ENCODE data around the gene SLC5A6. TPM values are rescaled to one million over a fixed set of nuclear protein-coding genes. Genes with fewer than 3 reads are reported as not detected.

SLC5A6 gene
- total and polyA plus RNA-seq, 7 experiments from 2014 or later, result 13.2 to 203 (median 32.7) TPM

- Histone ChIP-seq H3K4me3 (ENCODE audit: low read length) (no peak overlapping the region), H3K27ac (ENCODE audit: low read depth, low read length) (no peak overlapping the region)
Observed at GRCh38 chr2:27218614-27219013, 6.5 kb upstream of the SLC5A6 start.

GRCh38 chr2:27217173-27218121 is 5.4 kb upstream of the SLC5A6 start, which contains the start of gene CAD:
Gene CAD, plus strand, starts transcription at chr2:27217369. Its CDS starts 183 bp downstream, at chr2:27217552.
- ChIA-PET CTCF (interaction anchor here (0.7 kb wide), 2 partner anchors 26 to 882 kb away, joined by 3 to 5 read pairs; no protein-coding TSS in a partner anchor), POLR2A (interaction anchor here (0.6 to 1.2 kb wide), 2 partner anchors 94 to 131 kb away, joined by 3 read pairs; partner anchors contain the start of gene ABHD1)
- Mint-ChIP-seq H3K4me1 (peaks cover 26 to 52% (median 45%) of the 10 kb centered on the region in 7 donors), H3K4me3 (peak within 1 kb of the TSS; percentile 90 to 98 (median 96)), H3K27ac (peak within 1 kb of the TSS; percentile 86 to 96 (median 94)), H3K9me3 (peaks cover 0 to 1% (median 0%) of the 10 kb centered on the region in 11 donors), H3K36me3 (peaks cover 3 to 33% (median 23%) of the 10 kb centered on the region in 5 donors), H3K27me3 (no peaks in the 10 kb centered on the region)
- peak; percentile 87 for ATAC-seq
- Histone ChIP-seq H3K9me3 (ENCODE audit: control insufficient read depth in 2 of 3, low read length in 3 of 3) (no peaks in the 10 kb centered on the region), H3K36me3 (ENCODE audit: control insufficient read depth in 2 of 3, insufficient read depth in 3 of 3, low read length in 3 of 3) (peaks cover 0 to 16% (median 3%) of the 10 kb centered on the region in 3 experiments), H3K4me3 (ENCODE audit: low read length) (peak within 1 kb of the TSS; percentile 68), H3K4me1 (ENCODE audit: control insufficient read depth in 2 of 2, insufficient read depth in 2 of 2, low read length in 2 of 2) (peaks cover 19 to 24% of the 10 kb centered on the region in 2 donors), H3K27me3 (ENCODE audit: control insufficient read depth in 2 of 2, insufficient read depth in 2 of 2, low read length in 2 of 2) (no peaks in the 10 kb centered on the region), H3K27ac (ENCODE audit: low read depth, low read length) (peak within 1 kb of the TSS; percentile 85)
- peak; percentile 71 to 90 (median 80) for DNase-seq
- intact Hi-C loops (cut with micrococcal nuclease), result loop anchor here (1.0 to 10.0 kb wide), 14 partner anchors 45 to 870 kb away; partner anchors contain the start of genes EIF2B4 (in 2 of the 2), KHK (in 2 of the 2), MPV17 (in 2 of the 2) and SNX17 (in 2 of the 2)

More at GRCh38 chr2:27218614-27219013, 6.5 kb upstream of the SLC5A6 start:
- ATAC-seq (no peak), DNase-seq (no peak)
- Mint-ChIP-seq H3K36me3 (peaks cover 0 to 39% (median 22%) of the 10 kb centered on the region in 5 donors), H3K9me3 (peaks cover 0 to 1% (median 0%) of the 10 kb centered on the region in 11 donors), H3K27ac (peak overlapping the region in 6 of 9 donors; percentile 2 to 96 (median 90)), H3K27me3 (no peaks in the 10 kb centered on the region), H3K4me3 (peak overlapping the region; percentile 25 to 98 (median 95)), H3K4me1 (peaks cover 22 to 40% (median 35%) of the 10 kb centered on the region in 7 donors)
- peaks cover under 1 to 27% (median 8%) of the 10 kb centered on the region in 3 experiments for H3K36me3 ChIP-seq (ENCODE audit: control insufficient read depth in 2 of 3, insufficient read depth in 3 of 3, low read length in 3 of 3)
- intact Hi-C loops (cut with micrococcal nuclease), result loop anchor here (5.0 to 10.0 kb wide), 6 partner anchors 154 to 871 kb away; partner anchors contain the start of genes ADGRF3 (in 1 of the 2), BABAM2 (in 1 of the 2), CENPA (in 1 of the 2) and EIF2B4 (in 1 of the 2)
- H3K4me1 ChIP-seq (ENCODE audit: control insufficient read depth in 2 of 2, insufficient read depth in 2 of 2, low read length in 2 of 2), result peaks cover 10 to 16% of the 10 kb centered on the region in 2 donors
- H3K27me3 ChIP-seq (ENCODE audit: control insufficient read depth in 2 of 2, insufficient read depth in 2 of 2, low read length in 2 of 2), result no peaks in the 10 kb centered on the region
- ChIA-PET CTCF (no interaction called here), POLR2A (interaction anchor here (0.6 to 1.2 kb wide), 2 partner anchors 95 to 105 kb away, joined by 3 read pairs; partner anchors contain the start of gene ABHD1)
- H3K9me3 ChIP-seq (ENCODE audit: control insufficient read depth in 2 of 3, low read length in 3 of 3), result no peaks in the 10 kb centered on the region

GRCh38 chr2:27216416-27217137 is 4.5 kb upstream of the SLC5A6 start:
- ChIA-PET CTCF (interaction anchor here (0.7 kb wide), 1 partner anchor 25 kb away, joined by 3 read pairs; no protein-coding TSS in a partner anchor), POLR2A (interaction anchor here (0.6 to 0.7 kb wide), 2 partner anchors 82 to 130 kb away, joined by 3 read pairs; partner anchors contain the start of gene PREB)
- Histone ChIP-seq H3K27ac (ENCODE audit: low read depth, low read length) (peak overlapping the region; percentile 85), H3K4me1 (ENCODE audit: control insufficient read depth in 2 of 2, insufficient read depth in 2 of 2, low read length in 2 of 2) (peaks cover 19 to 24% of the 10 kb centered on the region in 2 donors), H3K9me3 (ENCODE audit: control insufficient read depth in 2 of 3, low read length in 3 of 3) (no peaks in the 10 kb centered on the region), H3K27me3 (ENCODE audit: control insufficient read depth in 2 of 2, insufficient read depth in 2 of 2, low read length in 2 of 2) (no peaks in the 10 kb centered on the region), H3K36me3 (ENCODE audit: control insufficient read depth in 2 of 3, insufficient read depth in 3 of 3, low read length in 3 of 3) (peaks cover 0 to 9% (median 0%) of the 10 kb centered on the region in 3 experiments), H3K4me3 (ENCODE audit: low read length) (peak overlapping the region; percentile 68)
- Mint-ChIP-seq H3K27me3 (no peaks in the 10 kb centered on the region), H3K27ac (peak overlapping the region; percentile 86 to 96 (median 94)), H3K9me3 (peaks cover 0 to 1% (median 0%) of the 10 kb centered on the region in 11 donors), H3K4me3 (peak overlapping the region; percentile 90 to 98 (median 96)), H3K4me1 (peaks cover 26 to 53% (median 45%) of the 10 kb centered on the region in 7 donors), H3K36me3 (peaks cover 4 to 28% (median 22%) of the 10 kb centered on the region in 5 donors)
- DNase-seq, result no peak
- ATAC-seq, result no peak
- intact Hi-C loops (cut with micrococcal nuclease), result loop anchor here (1.0 to 10.0 kb wide), 14 partner anchors 46 to 869 kb away; partner anchors contain the start of genes EIF2B4 (in 2 of the 2), KHK (in 2 of the 2), MPV17 (in 2 of the 2) and SNX17 (in 2 of the 2)

- ChIA-PET POLR2A (interaction anchor here (0.8 to 1.0 kb wide), 2 partner anchors 81 to 143 kb away, joined by 3 to 5 read pairs; partner anchors contain the start of gene OST4), CTCF (interaction anchor here (0.8 kb wide), 1 partner anchor 81 kb away, joined by 4 read pairs; the partner anchor contains the start of gene PREB)
- H3K36me3 ChIP-seq (ENCODE audit: control insufficient read depth in 2 of 3, insufficient read depth in 3 of 3, low read length in 3 of 3), result peaks cover 0 to 8% (median 0%) of the 10 kb centered on the region in 3 experiments
- DNase-seq (no peak), ATAC-seq (no peak)
- Mint-ChIP-seq H3K27me3 (no peaks in the 10 kb centered on the region), H3K27ac (peak overlapping the region in 3 of 9 donors; percentile 38 to 91 (median 89)), H3K4me3 (no peak overlapping the region), H3K4me1 (peaks cover 25 to 59% (median 49%) of the 10 kb centered on the region in 7 donors), H3K36me3 (peaks cover 4 to 25% (median 14%) of the 10 kb centered on the region in 5 donors), H3K9me3 (peaks cover 0 to 1% (median 0%) of the 10 kb centered on the region in 11 donors)
- H3K27me3 ChIP-seq (ENCODE audit: control insufficient read depth in 2 of 2, insufficient read depth in 2 of 2, low read length in 2 of 2), result no peaks in the 10 kb centered on the region
- intact Hi-C loops (cut with micrococcal nuclease), result loop anchor here (5.0 to 10.0 kb wide), 10 partner anchors 142 to 868 kb away; partner anchors contain the start of genes ADGRF3 (in 1 of the 2), BABAM2 (in 1 of the 2), CENPA (in 1 of the 2) and EIF2B4 (in 1 of the 2)
- H3K4me1 ChIP-seq (ENCODE audit: control insufficient read depth in 2 of 2, insufficient read depth in 2 of 2, low read length in 2 of 2), result peaks cover 24% of the 10 kb centered on the region in 2 donors
- H3K9me3 ChIP-seq (ENCODE audit: control insufficient read depth in 2 of 3, low read length in 3 of 3), result no peaks in the 10 kb centered on the region
- peak overlapping the region; percentile 100 for H3K27ac ChIP-seq (ENCODE audit: low read depth, low read length)
- H3K4me3 ChIP-seq (ENCODE audit: low read length), result no peak overlapping the region
Observed at GRCh38 chr2:27214941-27215340, 2.9 kb upstream of the SLC5A6 start.

- H3K27me3 Mint-ChIP-seq, result no peaks in the 10 kb centered on the region
- H3K27me3 ChIP-seq (ENCODE audit: control insufficient read depth in 2 of 2, insufficient read depth in 2 of 2, low read length in 2 of 2), result no peaks in the 10 kb centered on the region
- peaks cover 0 to 26% (median 0%) of the 10 kb centered on the region in 3 experiments for H3K36me3 ChIP-seq (ENCODE audit: control insufficient read depth in 2 of 3, insufficient read depth in 3 of 3, low read length in 3 of 3)
- peak overlapping the region; percentile 89 to 100 (median 99) for H3K4me3 Mint-ChIP-seq
- intact Hi-C loops (cut with micrococcal nuclease), result loop anchor here (1.0 to 10.0 kb wide), 18 partner anchors 79 to 866 kb away; partner anchors contain the start of genes KHK (in 2 of the 2), PPM1G (in 2 of the 2), PREB (in 2 of the 2) and ADGRF3 (in 1 of the 2)
- CTCF ChIA-PET, result no interaction called here
- H3K27ac ChIP-seq (ENCODE audit: low read depth, low read length), result peak overlapping the region; percentile 100
- ATAC-seq (peak; percentile 68), DNase-seq (peak in 6 of 9 donors; percentile 76 to 86 (median 80))
- H3K4me3 ChIP-seq (ENCODE audit: low read length), result peak overlapping the region; percentile 91
- H3K9me3 Mint-ChIP-seq, result no peaks in the 10 kb centered on the region
- POLR2A ChIA-PET, result interaction anchor here (0.5 to 1.9 kb wide), 22 partner anchors 11 to 472 kb away, joined by 3 to 16 read pairs (median 4); partner anchors contain the start of genes ABHD1, AGBL5, KHK and OST4
- H3K36me3 Mint-ChIP-seq, result peaks cover 4 to 24% (median 11%) of the 10 kb centered on the region in 5 donors
- H3K4me1 Mint-ChIP-seq, result peaks cover 23 to 55% (median 47%) of the 10 kb centered on the region in 7 donors
- H3K27ac Mint-ChIP-seq, result peak overlapping the region; percentile 99 to 100 (median 100)
- no peaks in the 10 kb centered on the region for H3K9me3 ChIP-seq (ENCODE audit: control insufficient read depth in 2 of 3, low read length in 3 of 3)
- peaks cover 16 to 17% of the 10 kb centered on the region in 2 donors for H3K4me1 ChIP-seq (ENCODE audit: control insufficient read depth in 2 of 2, insufficient read depth in 2 of 2, low read length in 2 of 2)
Observed at GRCh38 chr2:27212626-27213471, 781 bp upstream of the SLC5A6 start.

Measured in naive thymus-derived CD4-positive, alpha-beta T cell (primary cell).